ENCODE results near the gene TRIM59.

Gene TRIM59

GRCh38 chr3:160413613-160414248 is 35.9 kb downstream of the TRIM59 start:
- DNase-seq (ENCODE audit: low read depth in 1 of 2, low spot score in 1 of 2): peak in 1 of 2 experiments; percentile 86
- no peak for TF ChIP-seq JUND (IDR thresholded peaks at IDR 0.05; ENCODE audit: low read depth)
- in situ Hi-C loops (cut with HindIII; ENCODE audit: low pct_unique_long_range_greater_than_20kb, low sequenced_read_pairs): no loop called here

- no peak for TF ChIP-seq JUND (IDR thresholded peaks at IDR 0.05; ENCODE audit: low read depth)
- in situ Hi-C loops (cut with HindIII; ENCODE audit: low pct_unique_long_range_greater_than_20kb, low sequenced_read_pairs): no loop called here
- no peak for DNase-seq (ENCODE audit: low read depth in 1 of 2, low spot score in 1 of 2)
Measured at GRCh38 chr3:160412477-160412876, 37.1 kb downstream of the TRIM59 start.

- DNase-seq (ENCODE audit: low read depth in 1 of 2, low spot score in 1 of 2): no peak
- no peak for TF ChIP-seq JUND (IDR thresholded peaks at IDR 0.05; ENCODE audit: low read depth)
- in situ Hi-C loops (cut with HindIII; ENCODE audit: low pct_unique_long_range_greater_than_20kb, low sequenced_read_pairs): no loop called here
Measured at GRCh38 chr3:160409812-160410610, 39.6 kb downstream of the TRIM59 start.

- TF ChIP-seq JUND (IDR thresholded peaks at IDR 0.05; ENCODE audit: low read depth): no peak
- peak in 1 of 2 experiments; percentile 26 for DNase-seq (ENCODE audit: low read depth in 1 of 2, low spot score in 1 of 2)
- in situ Hi-C loops (cut with HindIII; ENCODE audit: low pct_unique_long_range_greater_than_20kb, low sequenced_read_pairs): no loop called here
Measured at GRCh38 chr3:160403796-160404470, 45.7 kb downstream of the TRIM59 start.

- peak in 1 of 2 experiments; percentile 34 for DNase-seq (ENCODE audit: low read depth in 1 of 2, low spot score in 1 of 2)
- TF ChIP-seq JUND (IDR thresholded peaks at IDR 0.05; ENCODE audit: low read depth): no peak
- in situ Hi-C loops (cut with HindIII; ENCODE audit: low pct_unique_long_range_greater_than_20kb, low sequenced_read_pairs): no loop called here
Measured at GRCh38 chr3:160403028-160403545, 46.5 kb downstream of the TRIM59 start.

GRCh38 chr3:160402221-160403027 is 47.2 kb downstream of the TRIM59 start:
- no peak for TF ChIP-seq JUND (IDR thresholded peaks at IDR 0.05; ENCODE audit: low read depth)
- DNase-seq (ENCODE audit: low read depth in 1 of 2, low spot score in 1 of 2): peak in 1 of 2 experiments; percentile 26
- in situ Hi-C loops (cut with HindIII; ENCODE audit: low pct_unique_long_range_greater_than_20kb, low sequenced_read_pairs): no loop called here

- peak in 1 of 2 experiments; percentile 71 for DNase-seq (ENCODE audit: low read depth in 1 of 2, low spot score in 1 of 2)
- in situ Hi-C loops (cut with HindIII; ENCODE audit: low pct_unique_long_range_greater_than_20kb, low sequenced_read_pairs): no loop called here
- TF ChIP-seq JUND (IDR thresholded peaks at IDR 0.05; ENCODE audit: low read depth): no peak
Measured at GRCh38 chr3:160401291-160402095, 48.1 kb downstream of the TRIM59 start.

GRCh38 chr3:160400702-160401150 is 48.9 kb downstream of the TRIM59 start:
- in situ Hi-C loops (cut with HindIII; ENCODE audit: low pct_unique_long_range_greater_than_20kb, low sequenced_read_pairs): no loop called here
- peak in 1 of 2 experiments; percentile 47 for DNase-seq (ENCODE audit: low read depth in 1 of 2, low spot score in 1 of 2)
- no peak for TF ChIP-seq JUND (IDR thresholded peaks at IDR 0.05; ENCODE audit: low read depth)

- TF ChIP-seq JUND (IDR thresholded peaks at IDR 0.05; ENCODE audit: low read depth): no peak
- DNase-seq (ENCODE audit: low read depth in 1 of 2, low spot score in 1 of 2): peak in 1 of 2 experiments; percentile 63
- in situ Hi-C loops (cut with HindIII; ENCODE audit: low pct_unique_long_range_greater_than_20kb, low sequenced_read_pairs): no loop called here
Measured at GRCh38 chr3:160400030-160400701, 49.4 kb downstream of the TRIM59 start.

- peak; percentile 88 to 99 for DNase-seq (ENCODE audit: low read depth in 1 of 2, low spot score in 1 of 2)
- no peak for TF ChIP-seq JUND (IDR thresholded peaks at IDR 0.05; ENCODE audit: low read depth)
- in situ Hi-C loops (cut with HindIII; ENCODE audit: low pct_unique_long_range_greater_than_20kb, low sequenced_read_pairs): no loop called here
Measured at GRCh38 chr3:160399125-160400029, 50.2 kb downstream of the TRIM59 start, which contains the start of the genes IFT80 and SMC4. IFT80 (minus strand) TSS chr3:160399225; CDS start chr3:160384600, 14,625 bp downstream. SMC4 (plus strand) TSS chr3:160399650; CDS start chr3:160400827, 1,177 bp downstream.

All from T47D (cell line).